Body of pancreas (tissue), 4 donors: ENCODE data around the gene CWF19L1.

Experiments used
- POLR2A ChIP-seq, 3 donors: fragments of 450-650 bp; IDR thresholded peaks; one replicate each; pipeline ENCODE4 v1.6.1; 2016; ENCODE audit warnings: antibody characterized with exemption in 3 of 3, mild to moderate bottlenecking in 2 of 3
- TF ChIP-seq, protein P1 (sequence below), 7 experiments: fragments of 450-650 bp in 4 of 7; fragments of 200-600 bp in 3 of 7; sonication (generic) in 3 of 7; IDR thresholded peaks; one replicate each; pipeline ENCODE4 v1.5.1; 2016 to 2019; ENCODE audit warnings: antibody characterized with exemption in 7 of 7

DNA sequence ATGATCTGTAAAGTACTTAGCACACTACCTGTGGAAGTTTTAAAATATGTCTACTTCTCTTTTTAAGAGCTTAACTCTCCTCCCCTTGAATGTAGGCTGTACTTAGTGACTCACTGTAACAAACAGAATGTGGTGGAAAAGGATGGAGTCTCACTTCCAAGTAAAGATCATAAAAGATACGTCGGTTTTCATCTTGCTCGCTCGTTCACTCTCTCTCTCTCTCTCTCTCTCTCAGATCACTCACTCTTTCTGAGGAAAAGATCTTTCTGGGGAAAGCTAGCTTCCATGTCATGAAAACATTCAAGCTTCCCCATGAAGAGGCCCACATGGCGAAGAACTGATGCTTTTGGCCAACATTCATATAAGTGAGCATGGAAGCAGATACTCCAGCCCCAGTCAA lies 43.6 kb downstream of the CWF19L1 start:
- TF ChIP-seq POLR2A (IDR thresholded peaks at IDR 0.05): no peak
- TF ChIP-seq, protein P1, sequence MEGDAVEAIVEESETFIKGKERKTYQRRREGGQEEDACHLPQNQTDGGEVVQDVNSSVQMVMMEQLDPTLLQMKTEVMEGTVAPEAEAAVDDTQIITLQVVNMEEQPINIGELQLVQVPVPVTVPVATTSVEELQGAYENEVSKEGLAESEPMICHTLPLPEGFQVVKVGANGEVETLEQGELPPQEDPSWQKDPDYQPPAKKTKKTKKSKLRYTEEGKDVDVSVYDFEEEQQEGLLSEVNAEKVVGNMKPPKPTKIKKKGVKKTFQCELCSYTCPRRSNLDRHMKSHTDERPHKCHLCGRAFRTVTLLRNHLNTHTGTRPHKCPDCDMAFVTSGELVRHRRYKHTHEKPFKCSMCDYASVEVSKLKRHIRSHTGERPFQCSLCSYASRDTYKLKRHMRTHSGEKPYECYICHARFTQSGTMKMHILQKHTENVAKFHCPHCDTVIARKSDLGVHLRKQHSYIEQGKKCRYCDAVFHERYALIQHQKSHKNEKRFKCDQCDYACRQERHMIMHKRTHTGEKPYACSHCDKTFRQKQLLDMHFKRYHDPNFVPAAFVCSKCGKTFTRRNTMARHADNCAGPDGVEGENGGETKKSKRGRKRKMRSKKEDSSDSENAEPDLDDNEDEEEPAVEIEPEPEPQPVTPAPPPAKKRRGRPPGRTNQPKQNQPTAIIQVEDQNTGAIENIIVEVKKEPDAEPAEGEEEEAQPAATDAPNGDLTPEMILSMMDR (IDR thresholded peaks at IDR 0.05): no peak
